ENCODE data around the gene ATG12.

Gene ATG12

GRCh38 chr5:115801984-115802383 lies 39.4 kb downstream of the ATG12 start:
- Histone ChIP-seq H3F3A (ENCODE audit: insufficient read depth, low read length) (no peaks in the 10 kb centered on the region), H3K9me2 (ENCODE audit: low read depth, low read length) (no peaks in the 10 kb centered on the region), H3K9me3 (ENCODE audit: low read length) (no peaks in the 10 kb centered on the region), H3K36me3 (ENCODE audit: insufficient read depth, low read length) (no peaks in the 10 kb centered on the region), H3K27ac (ENCODE audit: low read depth, low read length, poor library complexity, severe bottlenecking) (no peak overlapping the region), H3K4me2 (ENCODE audit: low read length) (no peak overlapping the region), H3K79me2 (ENCODE audit: insufficient read depth, low read length) (no peaks in the 10 kb centered on the region), H2AFZ (ENCODE audit: low read length) (no peak overlapping the region), H4K20me1 (ENCODE audit: insufficient read depth, low read length) (no peaks in the 10 kb centered on the region), H3K4me3 (ENCODE audit: low read depth, low read length, poor library complexity, severe bottlenecking) (no peak overlapping the region), H3K27me3 (ENCODE audit: insufficient read depth, low read length) (no peaks in the 10 kb centered on the region), H3K4me1 (ENCODE audit: insufficient read depth, low read length, severe bottlenecking) (no peaks in the 10 kb centered on the region), H3K9ac (ENCODE audit: low read length) (no peak overlapping the region)
- TF ChIP-seq EZH2 (IDR thresholded peaks at IDR 0.05; ENCODE audit: borderline replicate concordance, low read length) (no peak), CTCF (IDR thresholded peaks at IDR 0.05; ENCODE audit: low read length) (no peak)

- no peaks in the 10 kb centered on the region for H3K27me3 ChIP-seq (ENCODE audit: insufficient read depth, low read length)
- H3K27ac ChIP-seq (ENCODE audit: low read depth, low read length, poor library complexity, severe bottlenecking): no peak overlapping the region
- H2AFZ ChIP-seq (ENCODE audit: low read length): no peak overlapping the region
- H3K4me2 ChIP-seq (ENCODE audit: low read length): no peak overlapping the region
- H3F3A ChIP-seq (ENCODE audit: insufficient read depth, low read length): no peaks in the 10 kb centered on the region
- no peaks in the 10 kb centered on the region for H3K4me1 ChIP-seq (ENCODE audit: insufficient read depth, low read length, severe bottlenecking)
- no peaks in the 10 kb centered on the region for H4K20me1 ChIP-seq (ENCODE audit: insufficient read depth, low read length)
- TF ChIP-seq CTCF (IDR thresholded peaks at IDR 0.05; ENCODE audit: low read length): no peak
- TF ChIP-seq EZH2 (IDR thresholded peaks at IDR 0.05; ENCODE audit: borderline replicate concordance, low read length): no peak
- H3K36me3 ChIP-seq (ENCODE audit: insufficient read depth, low read length): no peaks in the 10 kb centered on the region
- no peak overlapping the region for H3K9ac ChIP-seq (ENCODE audit: low read length)
- no peaks in the 10 kb centered on the region for H3K79me2 ChIP-seq (ENCODE audit: insufficient read depth, low read length)
- no peak overlapping the region for H3K4me3 ChIP-seq (ENCODE audit: low read depth, low read length, poor library complexity, severe bottlenecking)
- no peaks in the 10 kb centered on the region for H3K9me3 ChIP-seq (ENCODE audit: low read length)
- H3K9me2 ChIP-seq (ENCODE audit: low read depth, low read length): no peaks in the 10 kb centered on the region
Observed at GRCh38 chr5:115801152-115801551, 40.2 kb downstream of the ATG12 start.

- Histone ChIP-seq H3K9me2 (ENCODE audit: low read depth, low read length) (no peaks in the 10 kb centered on the region), H3F3A (ENCODE audit: insufficient read depth, low read length) (no peaks in the 10 kb centered on the region), H3K9ac (ENCODE audit: low read length) (no peak overlapping the region), H3K4me2 (ENCODE audit: low read length) (no peak overlapping the region), H3K27me3 (ENCODE audit: insufficient read depth, low read length) (no peaks in the 10 kb centered on the region), H3K79me2 (ENCODE audit: insufficient read depth, low read length) (no peaks in the 10 kb centered on the region), H3K36me3 (ENCODE audit: insufficient read depth, low read length) (no peaks in the 10 kb centered on the region), H3K4me3 (ENCODE audit: low read depth, low read length, poor library complexity, severe bottlenecking) (no peak overlapping the region), H4K20me1 (ENCODE audit: insufficient read depth, low read length) (no peaks in the 10 kb centered on the region), H3K9me3 (ENCODE audit: low read length) (no peaks in the 10 kb centered on the region), H2AFZ (ENCODE audit: low read length) (no peak overlapping the region), H3K4me1 (ENCODE audit: insufficient read depth, low read length, severe bottlenecking) (no peaks in the 10 kb centered on the region), H3K27ac (ENCODE audit: low read depth, low read length, poor library complexity, severe bottlenecking) (no peak overlapping the region)
- TF ChIP-seq EZH2 (IDR thresholded peaks at IDR 0.05; ENCODE audit: borderline replicate concordance, low read length) (no peak), CTCF (IDR thresholded peaks at IDR 0.05; ENCODE audit: low read length) (no peak)
Observed at GRCh38 chr5:115800108-115800507, 41.3 kb downstream of the ATG12 start.

All from OCI-LY1 (cell line).